ENCODE measurements around the gene CNOT4.

Gene CNOT4

DNA sequence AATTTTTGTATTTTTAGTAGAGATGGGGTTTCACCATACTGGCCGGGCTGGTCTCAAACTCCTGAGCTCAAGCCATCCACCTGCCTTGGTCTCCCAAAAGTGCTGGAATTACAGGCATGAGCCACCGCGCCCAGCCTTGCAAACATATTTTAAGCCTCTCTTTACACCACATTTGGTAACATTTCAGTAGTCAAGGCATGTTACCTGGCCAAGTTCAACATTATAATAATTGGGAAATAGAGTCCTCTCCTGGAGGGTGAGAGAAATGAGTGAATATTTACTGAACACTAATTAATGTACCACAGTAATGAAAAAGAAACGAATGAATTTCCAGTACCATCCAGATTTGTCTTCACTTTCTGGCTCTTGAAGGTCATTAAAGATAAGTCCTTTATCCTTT lies 10.0 kb upstream of the CNOT4 start:
- Histone ChIP-seq H3K27me3 (ENCODE audit: insufficient read depth, low read depth) (no peaks in the 10 kb centered on the region), H2AFZ (ENCODE audit: low read depth) (no peak overlapping the region), H3K9ac (no peak overlapping the region), H3K4me2 (no peak overlapping the region), H3K4me3 (IDR thresholded peaks at IDR 0.05; ENCODE audit: insufficient read depth, low read depth, low read length) (no peak overlapping the region), H3K79me2 (ENCODE audit: insufficient read depth, low read depth) (no peaks in the 10 kb centered on the region), H3K27ac (no peak overlapping the region), H4K20me1 (ENCODE audit: insufficient read depth) (no peaks in the 10 kb centered on the region), H3K36me3 (ENCODE audit: insufficient read depth) (no peaks in the 10 kb centered on the region), H3K4me1 (ENCODE audit: low read depth, poor library complexity, severe bottlenecking) (no peaks in the 10 kb centered on the region)
- TF ChIP-seq, protein P1, sequence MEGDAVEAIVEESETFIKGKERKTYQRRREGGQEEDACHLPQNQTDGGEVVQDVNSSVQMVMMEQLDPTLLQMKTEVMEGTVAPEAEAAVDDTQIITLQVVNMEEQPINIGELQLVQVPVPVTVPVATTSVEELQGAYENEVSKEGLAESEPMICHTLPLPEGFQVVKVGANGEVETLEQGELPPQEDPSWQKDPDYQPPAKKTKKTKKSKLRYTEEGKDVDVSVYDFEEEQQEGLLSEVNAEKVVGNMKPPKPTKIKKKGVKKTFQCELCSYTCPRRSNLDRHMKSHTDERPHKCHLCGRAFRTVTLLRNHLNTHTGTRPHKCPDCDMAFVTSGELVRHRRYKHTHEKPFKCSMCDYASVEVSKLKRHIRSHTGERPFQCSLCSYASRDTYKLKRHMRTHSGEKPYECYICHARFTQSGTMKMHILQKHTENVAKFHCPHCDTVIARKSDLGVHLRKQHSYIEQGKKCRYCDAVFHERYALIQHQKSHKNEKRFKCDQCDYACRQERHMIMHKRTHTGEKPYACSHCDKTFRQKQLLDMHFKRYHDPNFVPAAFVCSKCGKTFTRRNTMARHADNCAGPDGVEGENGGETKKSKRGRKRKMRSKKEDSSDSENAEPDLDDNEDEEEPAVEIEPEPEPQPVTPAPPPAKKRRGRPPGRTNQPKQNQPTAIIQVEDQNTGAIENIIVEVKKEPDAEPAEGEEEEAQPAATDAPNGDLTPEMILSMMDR (conservative IDR thresholded peaks at IDR 0.05; ENCODE audit: low read depth, low read length): no peak

DNA sequence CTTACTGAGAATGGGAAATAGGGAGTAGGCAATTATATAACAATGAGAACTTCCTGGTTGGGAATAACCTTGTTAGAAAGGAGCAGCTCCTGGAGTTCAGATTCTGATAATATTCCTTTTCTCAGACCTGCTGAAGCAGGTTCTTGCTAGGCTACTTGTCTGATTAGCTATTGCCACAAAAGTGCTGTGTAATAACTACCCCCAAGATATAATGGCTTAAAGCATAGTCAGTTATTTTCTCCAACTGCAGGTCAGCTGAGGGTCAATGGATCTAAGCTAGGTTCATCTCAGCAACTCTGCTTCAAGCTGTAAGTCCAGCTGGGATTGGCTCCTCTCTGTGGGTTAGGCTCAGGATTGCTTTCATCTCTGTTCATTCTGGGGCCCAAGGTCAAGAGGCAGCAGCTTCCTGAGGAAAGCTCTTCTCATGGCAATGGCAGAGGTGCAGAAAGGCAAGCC lies 9.4 kb upstream of the CNOT4 start:
- H3K79me2 ChIP-seq (ENCODE audit: insufficient read depth, low read depth): no peaks in the 10 kb centered on the region
- no peak overlapping the region for H2AFZ ChIP-seq (ENCODE audit: low read depth)
- H4K20me1 ChIP-seq (ENCODE audit: insufficient read depth): no peaks in the 10 kb centered on the region
- H3K4me1 ChIP-seq (ENCODE audit: low read depth, poor library complexity, severe bottlenecking): peaks cover 2% of the 10 kb centered on the region
- no peaks in the 10 kb centered on the region for H3K36me3 ChIP-seq (ENCODE audit: insufficient read depth)
- no peak overlapping the region for H3K4me2 ChIP-seq
- H3K27ac ChIP-seq: no peak overlapping the region
- no peak overlapping the region for H3K4me3 ChIP-seq (IDR thresholded peaks at IDR 0.05; ENCODE audit: insufficient read depth, low read depth, low read length)
- no peaks in the 10 kb centered on the region for H3K27me3 ChIP-seq (ENCODE audit: insufficient read depth, low read depth)
- no peak overlapping the region for H3K9ac ChIP-seq
- TF ChIP-seq, protein P1 (conservative IDR thresholded peaks at IDR 0.05; ENCODE audit: low read depth, low read length): no peak

DNA sequence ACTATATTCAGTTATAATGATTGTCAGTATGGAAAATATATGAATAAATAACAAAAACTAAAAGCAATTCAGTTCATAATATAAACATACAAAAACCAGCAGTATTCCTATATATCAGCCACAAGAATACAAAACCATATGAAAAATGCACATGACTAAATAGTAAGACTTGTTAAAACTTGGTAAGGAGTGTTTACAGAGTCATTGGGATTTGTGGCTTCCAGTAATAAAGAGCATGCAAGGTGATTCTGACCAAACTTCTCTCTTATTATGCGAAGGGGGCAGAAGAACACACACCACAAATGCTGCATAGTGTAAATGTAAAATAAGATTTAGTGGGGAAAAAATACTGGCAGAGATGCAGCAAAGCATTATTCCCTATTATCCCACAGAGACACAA lies 8.8 kb upstream of the CNOT4 start:
- Histone ChIP-seq H3K79me2 (ENCODE audit: insufficient read depth, low read depth) (no peaks in the 10 kb centered on the region), H3K27ac (no peak overlapping the region), H3K4me1 (ENCODE audit: low read depth, poor library complexity, severe bottlenecking) (peaks cover 7% of the 10 kb centered on the region), H3K27me3 (ENCODE audit: insufficient read depth, low read depth) (no peaks in the 10 kb centered on the region), H3K36me3 (ENCODE audit: insufficient read depth) (no peaks in the 10 kb centered on the region), H3K4me2 (no peak overlapping the region), H3K9ac (no peak overlapping the region), H4K20me1 (ENCODE audit: insufficient read depth) (no peaks in the 10 kb centered on the region), H3K4me3 (IDR thresholded peaks at IDR 0.05; ENCODE audit: insufficient read depth, low read depth, low read length) (no peak overlapping the region), H2AFZ (ENCODE audit: low read depth) (no peak overlapping the region)
- TF ChIP-seq, protein P1 (conservative IDR thresholded peaks at IDR 0.05; ENCODE audit: low read depth, low read length): no peak

DNA sequence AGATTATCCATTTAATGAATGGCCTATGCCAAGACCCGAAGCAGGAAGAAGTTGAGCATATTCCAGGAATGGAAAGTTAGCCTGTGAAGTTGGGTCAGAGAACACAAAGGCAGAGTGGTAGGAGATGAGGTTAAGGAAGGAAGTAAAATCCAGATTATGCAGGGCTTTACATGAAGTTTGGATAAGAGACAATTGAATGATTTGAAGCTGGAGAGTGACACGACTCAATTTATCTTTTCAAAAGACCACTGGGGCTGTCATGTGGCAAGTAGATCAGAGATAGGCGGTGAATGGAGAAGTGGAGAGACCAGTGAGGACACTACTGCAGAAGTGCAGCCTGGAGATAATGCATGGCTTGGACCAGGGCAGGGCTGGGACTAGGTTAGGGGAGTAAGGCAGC lies 7.2 kb upstream of the CNOT4 start:
- Histone ChIP-seq H4K20me1 (ENCODE audit: insufficient read depth) (no peaks in the 10 kb centered on the region), H3K4me2 (no peak overlapping the region), H3K79me2 (ENCODE audit: insufficient read depth, low read depth) (no peaks in the 10 kb centered on the region), H3K36me3 (ENCODE audit: insufficient read depth) (no peaks in the 10 kb centered on the region), H3K4me3 (IDR thresholded peaks at IDR 0.05; ENCODE audit: insufficient read depth, low read depth, low read length) (no peak overlapping the region), H3K4me1 (ENCODE audit: low read depth, poor library complexity, severe bottlenecking) (peaks cover 23% of the 10 kb centered on the region), H3K9ac (no peak overlapping the region), H3K27ac (no peak overlapping the region), H3K27me3 (ENCODE audit: insufficient read depth, low read depth) (no peaks in the 10 kb centered on the region), H2AFZ (ENCODE audit: low read depth) (no peak overlapping the region)
- TF ChIP-seq, protein P1 (conservative IDR thresholded peaks at IDR 0.05; ENCODE audit: low read depth, low read length): no peak
